ENCODE measurements around the gene DBNDD2.

DNA sequence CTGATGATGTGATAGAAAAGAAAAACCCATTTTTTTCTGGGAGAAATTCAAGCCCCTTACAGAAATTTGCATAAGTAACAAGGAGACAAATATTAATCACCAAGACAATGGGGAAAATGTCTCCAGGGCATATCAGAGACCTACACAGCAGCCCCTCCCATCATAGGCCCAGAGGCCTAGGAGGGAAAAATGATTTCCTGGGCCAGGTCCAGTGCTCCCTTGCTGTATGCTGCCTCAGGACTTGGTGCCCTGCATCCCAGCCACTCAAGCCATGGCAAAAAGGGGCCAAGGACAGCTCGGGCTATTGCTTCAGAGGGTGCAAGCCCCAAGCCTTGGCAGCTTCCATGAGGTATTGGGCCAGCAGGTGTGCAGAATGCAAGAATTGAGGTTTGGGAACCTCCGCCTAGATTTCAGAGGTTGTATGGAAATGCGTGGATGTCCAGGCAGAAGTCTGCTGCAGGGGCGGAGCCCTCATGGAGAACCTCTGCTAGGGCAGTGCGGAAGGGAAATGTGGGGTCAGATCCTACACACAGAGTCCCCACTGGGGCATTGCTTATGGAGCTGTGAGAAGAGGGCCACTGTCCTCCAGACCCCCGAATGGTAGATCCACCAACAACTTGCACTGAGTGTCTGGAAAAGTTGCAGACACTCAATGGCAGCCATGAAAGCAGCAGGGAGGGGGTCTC lies 7.6 kb upstream of the DBNDD2 start:
- no peak for TF ChIP-seq EZH2phosphoT487 (conservative IDR thresholded peaks at IDR 0.05; ENCODE audit: low read length)
- TF ChIP-seq, protein P1, sequence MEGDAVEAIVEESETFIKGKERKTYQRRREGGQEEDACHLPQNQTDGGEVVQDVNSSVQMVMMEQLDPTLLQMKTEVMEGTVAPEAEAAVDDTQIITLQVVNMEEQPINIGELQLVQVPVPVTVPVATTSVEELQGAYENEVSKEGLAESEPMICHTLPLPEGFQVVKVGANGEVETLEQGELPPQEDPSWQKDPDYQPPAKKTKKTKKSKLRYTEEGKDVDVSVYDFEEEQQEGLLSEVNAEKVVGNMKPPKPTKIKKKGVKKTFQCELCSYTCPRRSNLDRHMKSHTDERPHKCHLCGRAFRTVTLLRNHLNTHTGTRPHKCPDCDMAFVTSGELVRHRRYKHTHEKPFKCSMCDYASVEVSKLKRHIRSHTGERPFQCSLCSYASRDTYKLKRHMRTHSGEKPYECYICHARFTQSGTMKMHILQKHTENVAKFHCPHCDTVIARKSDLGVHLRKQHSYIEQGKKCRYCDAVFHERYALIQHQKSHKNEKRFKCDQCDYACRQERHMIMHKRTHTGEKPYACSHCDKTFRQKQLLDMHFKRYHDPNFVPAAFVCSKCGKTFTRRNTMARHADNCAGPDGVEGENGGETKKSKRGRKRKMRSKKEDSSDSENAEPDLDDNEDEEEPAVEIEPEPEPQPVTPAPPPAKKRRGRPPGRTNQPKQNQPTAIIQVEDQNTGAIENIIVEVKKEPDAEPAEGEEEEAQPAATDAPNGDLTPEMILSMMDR (IDR thresholded peaks at IDR 0.05; ENCODE audit: insufficient read depth, low read length, poor library complexity, severe bottlenecking) = no peak

Data from SU-DHL-6 (cell line).